HepG2 (cell line): ENCODE data around the gene CTAG2. TPM values are rescaled to one million over a fixed set of nuclear protein-coding genes. Genes with fewer than 3 reads are reported as not detected.

Source experiments
- ATAC-seq: fragments of 200-7000 bp; cut with Tn5 transposase; 3 replicates; pipeline ENCODE4 v1.9.1; 2020; ENCODE audit warnings: mild to moderate bottlenecking, moderate library complexity
- BruUV-seq: library from RNA; stranded (reverse); fragments of 400-500 nt; replicated peaks from 2 replicates; lab custom pipeline; 2021; lab: Mats Ljungman, UMichigan
- CTCF ChIA-PET: fragments of 300-600 bp; formaldehyde crosslinking; extraction: SDS; loops from one replicate; lab custom pipeline; 2021; ENCODE audit warnings: low total read pairs, inconsistent platforms, low intra/inter-chr PET ratio; lab: Yijun Ruan, JAX
- POLR2A ChIA-PET: fragments of 350-600 bp; sonication (Branson Sonifier 250); formaldehyde crosslinking; loops from one replicate; lab custom pipeline; 2020; ENCODE audit warnings: antibody characterized with exemption, inconsistent platforms; lab: Yijun Ruan, JAX
- DNase-seq: peaks from one replicate; pipeline ENCODE4 v3.0.0-alpha.2; 2015; ENCODE audit warnings: low spot score
- FAIRE-seq: peaks from 3 replicates; lab custom pipeline; 2011; peaks lifted over from hg19 to GRCh38; lab: Jason Lieb, UNC
- H2AFZ ChIP-seq: one replicate; pipeline ENCODE4 v1.6.1; 2011; ENCODE audit warnings: low read length, inconsistent platforms
- H3K27ac ChIP-seq: fragments of 300-600 bp; 3 replicates; pipeline ENCODE4 v1.8.0; 2011; ENCODE audit warnings: mixed run types, mild to moderate bottlenecking, mixed read lengths, low read length, inconsistent platforms; ENCODE audit not compliant: insufficient read depth; ENCODE audit errors: extremely low read length
- H3K27me3 ChIP-seq, 2 experiments: fragments of 200-600 bp in 1 of 2; 2 replicates in 1 of 2; 3 replicates in 1 of 2; pipeline versions ENCODE4 v1.6.0 to v1.8.0; 2011; ENCODE audit warnings: low read length in 2 of 2, mild to moderate bottlenecking in 2 of 2, moderate library complexity in 2 of 2, inconsistent platforms in 1 of 2; ENCODE audit not compliant: insufficient read depth in 2 of 2, control insufficient read depth in 1 of 2
- H3K36me3 ChIP-seq, 2 experiments: fragments of 200-600 bp in 1 of 2; replicated peaks in 1 of 2; 2 replicates in 1 of 2; 3 replicates in 1 of 2; pipeline versions ENCODE4 v1.5.1 to v1.8.0; 2011; ENCODE audit warnings: low read length in 2 of 2, inconsistent platforms in 1 of 2; ENCODE audit not compliant: insufficient read depth in 2 of 2, control insufficient read depth in 1 of 2
- H3K4me1 ChIP-seq: 2 replicates; pipeline ENCODE4 v1.5.1; 2012; ENCODE audit warnings: low read length, inconsistent platforms; ENCODE audit not compliant: insufficient read depth
- H3K4me2 ChIP-seq: 2 replicates; pipeline ENCODE4 v1.6.0; 2011; ENCODE audit warnings: low read depth, low read length, inconsistent platforms
- H3K4me3 ChIP-seq, 3 experiments: fragments of 200-600 bp in 1 of 3; sonication (generic), shearing (Covaris generic) in 1 of 3; replicated peaks in 1 of 3; 2 replicates each; pipeline ENCODE4 v1.5.1; 2011 to 2016; ENCODE audit warnings: low read length in 3 of 3, inconsistent platforms in 2 of 3, low read depth in 2 of 3, mild to moderate bottlenecking in 2 of 3, control low read depth in 1 of 3, mixed read lengths in 1 of 3; ENCODE audit not compliant: insufficient read depth in 1 of 3
- H3K79me2 ChIP-seq: one replicate; pipeline ENCODE4 v1.6.1; 2011; ENCODE audit warnings: low read length, inconsistent platforms; ENCODE audit not compliant: insufficient read depth
- H3K9ac ChIP-seq: 2 replicates; pipeline ENCODE4 v1.6.0; 2011; ENCODE audit warnings: mild to moderate bottlenecking, low read depth, low read length, inconsistent platforms; ENCODE audit not compliant: insufficient read depth
- H3K9me3 ChIP-seq: 2 replicates; pipeline ENCODE4 v1.5.1; 2012; ENCODE audit warnings: mild to moderate bottlenecking, low read length
- H4K20me1 ChIP-seq: 2 replicates; pipeline ENCODE4 v1.6.0; 2011; ENCODE audit warnings: inconsistent platforms, mild to moderate bottlenecking, low read length, moderate library complexity; ENCODE audit not compliant: insufficient read depth
- CAMTA2 ChIP-seq: sonication (generic); formaldehyde crosslinking; IDR thresholded peaks from 2 replicates; pipeline ENCODE4 v1.4.0; 2020; ENCODE audit warnings: mild to moderate bottlenecking, missing genetic modification reagents, borderline replicate concordance
- NFYC ChIP-seq: IDR thresholded peaks from 2 replicates; pipeline ENCODE4 v1.6.1; 2016; ENCODE audit warnings: missing genetic modification reagents, missing compliant biosample characterization
- POLR2AphosphoS2 ChIP-seq: IDR thresholded peaks from 2 replicates; pipeline ENCODE4 v1.6.1; 2011; ENCODE audit warnings: low read depth, low read length, improper control_type of control experiment
- REPIN1 ChIP-seq: sonication (generic); formaldehyde crosslinking; IDR thresholded peaks from 2 replicates; pipeline ENCODE4 v1.8.0; 2022; ENCODE audit warnings: missing genetic modification reagents, low read depth, mild to moderate bottlenecking, borderline replicate concordance
- ZNF367 ChIP-seq: sonication (generic); formaldehyde crosslinking; IDR thresholded peaks from 2 replicates; pipeline ENCODE4 v1.4.0; 2020; ENCODE audit warnings: missing genetic modification reagents, borderline replicate concordance
- ZNF713 ChIP-seq: sonication (generic); formaldehyde crosslinking; IDR thresholded peaks from 2 replicates; pipeline ENCODE4 v1.4.0; 2020; ENCODE audit warnings: mild to moderate bottlenecking, missing genetic modification reagents
- WGBS: methylation state at CpG from one replicate; pipeline ENCODE4 v1.1.6; 2017; ENCODE audit warnings: low lambda C conversion rate; 5-methylcytosine and 5-hydroxymethylcytosine counted together
- in situ Hi-C: cut with HindIII; loops from 2 replicates; pipeline ENCODE4 v1.10.0; 2017; ENCODE audit warnings: low pct_unique_long_range_greater_than_20kb; ENCODE audit not compliant: extremely low pct_ligation_motif_present
- intact Hi-C: fragments of 100-400 bp; cut with micrococcal nuclease; formaldehyde crosslinking; loops from one replicate; pipeline ENCODE4 v1.10.0; 2022; ENCODE audit not compliant: unreplicated experiment
- polyA plus RNA-seq, 8 experiments: library from polyadenylated mRNA; depleted of rRNA in 3 of 8; stranded (reverse) in 7 of 8; unstranded in 1 of 8; fragments of >200 nt; fragmentation: Illumina TruSeq in 4 of 8; extraction: Trizol in 4 of 8; gene quantifications; 2 replicates each; pipeline versions ENCODE4 v1.2.1 to v1.2.3, GENCODE V29; 2011 to 2016; ENCODE audit warnings: low read depth in 4 of 8, missing spikeins in 1 of 8, mixed read lengths in 1 of 8; ENCODE audit not compliant: insufficient read depth in 1 of 8
- total RNA-seq, 5 experiments: library from RNA; depleted of rRNA; stranded (reverse); fragments of >200 nt; fragmentation: Illumina TruSeq; extraction: Trizol; gene quantifications; 2 replicates each; pipeline ENCODE4 v1.2.3, GENCODE V29; 2016; ENCODE audit warnings: low read depth in 1 of 5
- TF ChIP-seq, protein P1 (sequence below): sonication (generic); formaldehyde crosslinking; IDR thresholded peaks from 2 replicates; pipeline ENCODE4 v1.8.1; 2022; ENCODE audit warnings: low read depth, mild to moderate bottlenecking, missing genetic modification reagents
- TF ChIP-seq, protein P2 (sequence below): sonication (generic); formaldehyde crosslinking; IDR thresholded peaks from 2 replicates; pipeline ENCODE4 v1.4.0; 2020; ENCODE audit warnings: low read depth, missing genetic modification reagents

Gene CTAG2
- total and polyA plus RNA-seq, 2 of the 13 experiments (the other 11 are each of a cell fraction or from before 2014, with no cell fraction given) = not detected

DNA sequence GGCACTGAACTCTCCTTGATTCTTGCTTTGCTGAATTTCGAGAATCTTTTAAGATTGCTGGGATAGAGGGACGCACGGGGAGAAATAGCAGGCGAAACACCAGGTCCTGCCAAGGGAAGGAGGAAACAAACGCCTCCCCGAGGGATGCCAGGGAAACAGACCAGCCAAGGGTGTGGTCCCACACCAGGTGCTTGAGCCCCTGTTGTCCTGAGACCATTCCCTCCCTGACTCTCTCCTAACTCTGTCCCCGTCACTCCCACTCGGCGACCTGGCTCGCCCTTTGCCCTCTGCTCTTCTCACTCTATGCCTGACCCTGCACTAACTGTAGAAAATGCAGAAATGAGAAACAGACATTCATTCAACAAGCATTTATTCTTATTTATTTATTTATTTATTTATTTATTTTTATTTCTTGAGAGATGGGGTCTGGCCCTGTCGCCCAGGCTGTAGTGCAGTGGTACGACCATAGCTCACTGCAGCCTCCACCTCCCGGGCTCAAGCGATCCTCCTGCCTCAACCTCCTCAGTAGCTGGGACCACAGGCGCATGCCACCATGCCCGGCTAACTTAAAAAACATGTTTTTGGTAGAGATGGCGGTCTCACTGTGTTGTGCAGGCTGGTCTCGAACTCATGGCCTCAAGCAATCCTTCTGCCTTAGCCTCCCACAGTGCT is 50.5 kb downstream of the CTAG2 start:
- Histone ChIP-seq H2AFZ (no peak overlapping the region), H3K9ac (no peak overlapping the region), H3K79me2 (no peaks in the 10 kb centered on the region), H3K27me3 (peaks cover 0 to 3% of the 10 kb centered on the region in 2 experiments; a peak in 1 of 5 replicates), H3K9me3 (no peaks in the 10 kb centered on the region), H4K20me1 (no peaks in the 10 kb centered on the region), H3K4me3 (no peak overlapping the region), H3K4me2 (no peak overlapping the region), H3K27ac (no peak overlapping the region), H3K4me1 (no peaks in the 10 kb centered on the region), H3K36me3 (no peaks in the 10 kb centered on the region)
- ChIA-PET POLR2A (no interaction called here), CTCF (no interaction called here)
- 29% methylated on average over 13 of the region's 18 CpGs for WGBS
- no peak for ATAC-seq
- DNase-seq = no peak
- no peak for FAIRE-seq
- intact Hi-C loops (no loop called here), in situ Hi-C loops (no loop called here)
- TF ChIP-seq NFYC (CRISPR knock-in tag) = no peak
- TF ChIP-seq, protein P1, sequence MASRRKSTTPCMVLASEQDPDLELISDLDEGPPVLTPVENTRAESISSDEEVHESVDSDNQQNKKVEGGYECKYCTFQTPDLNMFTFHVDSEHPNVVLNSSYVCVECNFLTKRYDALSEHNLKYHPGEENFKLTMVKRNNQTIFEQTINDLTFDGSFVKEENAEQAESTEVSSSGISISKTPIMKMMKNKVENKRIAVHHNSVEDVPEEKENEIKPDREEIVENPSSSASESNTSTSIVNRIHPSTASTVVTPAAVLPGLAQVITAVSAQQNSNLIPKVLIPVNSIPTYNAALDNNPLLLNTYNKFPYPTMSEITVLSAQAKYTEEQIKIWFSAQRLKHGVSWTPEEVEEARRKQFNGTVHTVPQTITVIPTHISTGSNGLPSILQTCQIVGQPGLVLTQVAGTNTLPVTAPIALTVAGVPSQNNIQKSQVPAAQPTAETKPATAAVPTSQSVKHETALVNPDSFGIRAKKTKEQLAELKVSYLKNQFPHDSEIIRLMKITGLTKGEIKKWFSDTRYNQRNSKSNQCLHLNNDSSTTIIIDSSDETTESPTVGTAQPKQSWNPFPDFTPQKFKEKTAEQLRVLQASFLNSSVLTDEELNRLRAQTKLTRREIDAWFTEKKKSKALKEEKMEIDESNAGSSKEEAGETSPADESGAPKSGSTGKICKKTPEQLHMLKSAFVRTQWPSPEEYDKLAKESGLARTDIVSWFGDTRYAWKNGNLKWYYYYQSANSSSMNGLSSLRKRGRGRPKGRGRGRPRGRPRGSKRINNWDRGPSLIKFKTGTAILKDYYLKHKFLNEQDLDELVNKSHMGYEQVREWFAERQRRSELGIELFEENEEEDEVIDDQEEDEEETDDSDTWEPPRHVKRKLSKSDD (CRISPR knock-in tag) = no peak
- no peak for TF ChIP-seq CAMTA2 (CRISPR knock-in tag)
- TF ChIP-seq ZNF367 = no peak
- TF ChIP-seq REPIN1 (CRISPR knock-in tag) = no peak
- TF ChIP-seq, protein P2, sequence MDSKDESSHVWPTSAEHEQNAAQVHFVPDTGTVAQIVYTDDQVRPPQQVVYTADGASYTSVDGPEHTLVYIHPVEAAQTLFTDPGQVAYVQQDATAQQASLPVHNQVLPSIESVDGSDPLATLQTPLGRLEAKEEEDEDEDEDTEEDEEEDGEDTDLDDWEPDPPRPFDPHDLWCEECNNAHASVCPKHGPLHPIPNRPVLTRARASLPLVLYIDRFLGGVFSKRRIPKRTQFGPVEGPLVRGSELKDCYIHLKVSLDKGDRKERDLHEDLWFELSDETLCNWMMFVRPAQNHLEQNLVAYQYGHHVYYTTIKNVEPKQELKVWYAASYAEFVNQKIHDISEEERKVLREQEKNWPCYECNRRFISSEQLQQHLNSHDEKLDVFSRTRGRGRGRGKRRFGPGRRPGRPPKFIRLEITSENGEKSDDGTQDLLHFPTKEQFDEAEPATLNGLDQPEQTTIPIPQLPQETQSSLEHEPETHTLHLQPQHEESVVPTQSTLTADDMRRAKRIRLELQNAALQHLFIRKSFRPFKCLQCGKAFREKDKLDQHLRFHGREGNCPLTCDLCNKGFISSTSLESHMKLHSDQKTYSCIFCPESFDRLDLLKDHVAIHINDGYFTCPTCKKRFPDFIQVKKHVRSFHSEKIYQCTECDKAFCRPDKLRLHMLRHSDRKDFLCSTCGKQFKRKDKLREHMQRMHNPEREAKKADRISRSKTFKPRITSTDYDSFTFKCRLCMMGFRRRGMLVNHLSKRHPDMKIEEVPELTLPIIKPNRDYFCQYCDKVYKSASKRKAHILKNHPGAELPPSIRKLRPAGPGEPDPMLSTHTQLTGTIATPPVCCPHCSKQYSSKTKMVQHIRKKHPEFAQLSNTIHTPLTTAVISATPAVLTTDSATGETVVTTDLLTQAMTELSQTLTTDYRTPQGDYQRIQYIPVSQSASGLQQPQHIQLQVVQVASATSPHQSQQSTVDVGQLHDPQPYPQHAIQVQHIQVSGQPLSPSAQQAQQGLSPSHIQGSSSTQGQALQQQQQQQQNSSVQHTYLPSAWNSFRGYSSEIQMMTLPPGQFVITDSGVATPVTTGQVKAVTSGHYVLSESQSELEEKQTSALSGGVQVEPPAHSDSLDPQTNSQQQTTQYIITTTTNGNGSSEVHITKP (CRISPR knock-in tag) = no peak
- no peak for TF ChIP-seq ZNF713 (CRISPR knock-in tag)
- TF ChIP-seq POLR2AphosphoS2 = no peak
- BruUV-seq = no TSS peak
